HG02642 (cell line): Measurements from ENCODE around the gene MOV10L1.

Source experiments
- ATAC-seq: cut with Tn5 transposase; IDR thresholded peaks from one replicate; pipeline ENCODE4 v1.9.1; 2021; ENCODE audit warnings: mild to moderate bottlenecking; ENCODE audit not compliant: unreplicated experiment, poor library complexity

MOV10L1 gene

GRCh38 chr22:50058906-50059880 is 30.6 kb upstream of the MOV10L1 start:
- no peak for ATAC-seq

GRCh38 chr22:50059881-50060262 is 29.9 kb upstream of the MOV10L1 start:
- ATAC-seq: no peak

- no peak for ATAC-seq
Observed at GRCh38 chr22:50060441-50061140, 29.2 kb upstream of the MOV10L1 start.

- no peak for ATAC-seq
Observed at GRCh38 chr22:50061141-50061823, 28.5 kb upstream of the MOV10L1 start.

GRCh38 chr22:50061824-50062355 is 27.9 kb upstream of the MOV10L1 start:
- ATAC-seq: no peak

- ATAC-seq: no peak
Observed at GRCh38 chr22:50062509-50063135, 27.2 kb upstream of the MOV10L1 start.

GRCh38 chr22:50063589-50064393 is 26.0 kb upstream of the MOV10L1 start:
- ATAC-seq: no peak

GRCh38 chr22:50064453-50064852 is 25.4 kb upstream of the MOV10L1 start:
- ATAC-seq: no peak

GRCh38 chr22:50067244-50067643 is 22.6 kb upstream of the MOV10L1 start:
- no peak for ATAC-seq

- ATAC-seq: no peak
Observed at GRCh38 chr22:50068096-50068495, 21.7 kb upstream of the MOV10L1 start.

- ATAC-seq: no peak
Observed at GRCh38 chr22:50070366-50070765, 19.4 kb upstream of the MOV10L1 start.

- ATAC-seq: no peak
Observed at GRCh38 chr22:50071432-50072166, 18.2 kb upstream of the MOV10L1 start.

- ATAC-seq: no peak
Observed at GRCh38 chr22:50072167-50072555, 17.6 kb upstream of the MOV10L1 start.

GRCh38 chr22:50072714-50073538 is 16.9 kb upstream of the MOV10L1 start:
- no peak for ATAC-seq

GRCh38 chr22:50074056-50074455 is 15.8 kb upstream of the MOV10L1 start:
- no peak for ATAC-seq

- no peak for ATAC-seq
Observed at GRCh38 chr22:50074551-50075530, 15.0 kb upstream of the MOV10L1 start.
